Lower lobe of right lung (tissue), 2 donors: ENCODE measurements around the gene ENAH. TPM values are rescaled to one million over a fixed set of nuclear protein-coding genes. Genes with fewer than 3 reads are reported as not detected.

Source experiments
- ATAC-seq, 2 donors: fragments of 200-7000 bp; cut with Tn5 transposase; one replicate each; pipeline ENCODE4 v1.9.1; 2020 to 2022; ENCODE audit warnings: mild to moderate bottlenecking in 2 of 2, moderate library complexity in 2 of 2
- DNase-seq: peaks from one replicate; pipeline ENCODE4 v3.0.0-alpha.2; 2020
- H3K27ac ChIP-seq: fragments of 200-600 bp; one replicate; pipeline ENCODE4 v1.8.0; 2022
- H3K27me3 ChIP-seq: fragments of 200-600 bp; one replicate; pipeline ENCODE4 v1.8.0; 2022; ENCODE audit warnings: low read depth
- H3K36me3 ChIP-seq: fragments of 200-600 bp; one replicate; pipeline ENCODE4 v1.8.0; 2022; ENCODE audit warnings: mild to moderate bottlenecking
- H3K4me1 ChIP-seq: fragments of 200-600 bp; one replicate; pipeline ENCODE4 v1.8.0; 2022
- H3K4me3 ChIP-seq: fragments of 200-600 bp; one replicate; pipeline ENCODE4 v1.8.0; 2022; ENCODE audit warnings: mild to moderate bottlenecking
- H3K9me3 ChIP-seq: fragments of 200-600 bp; one replicate; pipeline ENCODE4 v1.8.0; 2022
- CTCF ChIP-seq: fragments of 200-600 bp; IDR thresholded peaks from one replicate; pipeline ENCODE4 v1.8.0; 2022; ENCODE audit warnings: antibody characterized with exemption, mild to moderate bottlenecking
- intact Hi-C: fragments of 100-400 bp; cut with DNase I; formaldehyde crosslinking; loops from one replicate; pipeline ENCODE4 v1.11.0; 2022
- total RNA-seq: library from RNA; stranded (reverse); fragmentation: NEBNext Ultra II Directional; extraction: Animal tissue kit (Norgen Biotek cat#: 25700); gene quantifications from one replicate; pipeline ENCODE4 v1.2.1, GENCODE V29; 2021
- donor health status: DM: no; HTN: yes; CAD: no; lungs with severe emphysema.

ENAH gene
- total RNA-seq, 1 donor from 2014 or later, result 51.4 TPM

- no peak overlapping the region for H3K4me3 ChIP-seq
- no peaks in the 10 kb centered on the region for H3K36me3 ChIP-seq
- no peak for TF ChIP-seq CTCF
- ATAC-seq (no peak), DNase-seq (no peak)
- intact Hi-C loops, result no loop called here
- peaks cover 48% of the 10 kb centered on the region for H3K4me1 ChIP-seq
- no peaks in the 10 kb centered on the region for H3K9me3 ChIP-seq
- no peak overlapping the region for H3K27ac ChIP-seq
- H3K27me3 ChIP-seq, result no peaks in the 10 kb centered on the region
Measured at GRCh38 chr1:225691861-225692516, 39.1 kb upstream of the ENAH start.

GRCh38 chr1:225691377-225691776, 38.5 kb upstream of the ENAH start:
- H3K27me3 ChIP-seq, result no peaks in the 10 kb centered on the region
- H3K36me3 ChIP-seq, result no peaks in the 10 kb centered on the region
- ATAC-seq (peak; percentile 54 to 82), DNase-seq (no peak)
- no peak overlapping the region for H3K27ac ChIP-seq
- no peak for TF ChIP-seq CTCF
- H3K9me3 ChIP-seq, result no peaks in the 10 kb centered on the region
- peaks cover 48% of the 10 kb centered on the region for H3K4me1 ChIP-seq
- intact Hi-C loops, result no loop called here
- H3K4me3 ChIP-seq, result no peak overlapping the region

- H3K9me3 ChIP-seq, result no peaks in the 10 kb centered on the region
- no peak for TF ChIP-seq CTCF
- intact Hi-C loops, result no loop called here
- no peaks in the 10 kb centered on the region for H3K27me3 ChIP-seq
- no peak overlapping the region for H3K4me3 ChIP-seq
- DNase-seq (no peak), ATAC-seq (no peak)
- peaks cover 43% of the 10 kb centered on the region for H3K4me1 ChIP-seq
- H3K27ac ChIP-seq, result no peak overlapping the region
- H3K36me3 ChIP-seq, result no peaks in the 10 kb centered on the region
Measured at GRCh38 chr1:225689882-225690459, 37.0 kb upstream of the ENAH start.

DNA sequence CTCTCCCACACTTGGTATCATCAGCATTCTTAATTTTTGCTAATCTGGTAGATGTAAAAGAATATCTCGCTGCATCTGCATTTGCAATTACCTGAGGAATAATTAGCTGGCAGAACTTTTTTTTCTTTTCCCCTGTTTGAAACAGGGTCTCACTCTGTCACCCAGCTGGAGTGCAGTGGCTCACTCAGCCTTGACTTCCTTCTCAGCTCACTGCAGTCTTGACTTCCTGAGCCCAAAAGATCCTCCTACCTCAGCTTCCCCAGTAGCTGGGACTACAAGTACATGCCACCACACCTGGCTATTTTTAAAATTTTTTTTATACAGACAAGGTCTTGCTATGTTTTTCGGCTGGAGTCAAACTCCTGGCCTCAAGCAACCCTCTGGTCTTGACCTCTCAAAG, 35.4 kb upstream of the ENAH start:
- H3K27ac ChIP-seq, result no peak overlapping the region
- ATAC-seq (no peak), DNase-seq (no peak)
- H3K36me3 ChIP-seq, result no peaks in the 10 kb centered on the region
- H3K4me1 ChIP-seq, result peaks cover 27% of the 10 kb centered on the region
- no peak for TF ChIP-seq CTCF
- H3K9me3 ChIP-seq, result no peaks in the 10 kb centered on the region
- no peaks in the 10 kb centered on the region for H3K27me3 ChIP-seq
- intact Hi-C loops, result no loop called here
- H3K4me3 ChIP-seq, result no peak overlapping the region

- no peak for DNase-seq
- Histone ChIP-seq H3K27ac (no peak overlapping the region), H3K36me3 (no peaks in the 10 kb centered on the region), H3K27me3 (no peaks in the 10 kb centered on the region), H3K4me1 (no peaks in the 10 kb centered on the region), H3K4me3 (no peak overlapping the region), H3K9me3 (no peaks in the 10 kb centered on the region)
- no peak for ATAC-seq
- intact Hi-C loops, result no loop called here
- TF ChIP-seq CTCF, result no peak
Measured at GRCh38 chr1:225685476-225686176, 32.7 kb upstream of the ENAH start.
